Endothelial cell of umbilical vein (primary cell): ENCODE data around the gene APEX1.
A peak's percentile ranks its signal among the peaks of the same experiment; 100 is the strongest.

Experiments used
- CTCF ChIP-seq, 2 donors: IDR thresholded peaks; 1 replicate in 1 of 2; 2 replicates in 1 of 2; pipeline ENCODE4 v1.5.1; 2011; ENCODE audit warnings: low read length in 2 of 2, mild to moderate bottlenecking in 2 of 2, moderate library complexity in 2 of 2, control low read depth in 1 of 2, inconsistent platforms in 1 of 2, low read depth in 1 of 2; ENCODE audit not compliant: insufficient read depth in 1 of 2; ENCODE audit errors: extremely low read depth in 1 of 2
- EZH2 ChIP-seq: IDR thresholded peaks from 2 replicates; pipeline ENCODE4 v1.6.1; 2012; ENCODE audit warnings: borderline replicate concordance, low read depth, mild to moderate bottlenecking, moderate library complexity, low read length, inconsistent platforms; ENCODE audit not compliant: severe bottlenecking
- FOS ChIP-seq: IDR thresholded peaks from 2 replicates; pipeline ENCODE4 v1.6.1; 2011; ENCODE audit warnings: mild to moderate bottlenecking, low read length, moderate library complexity, borderline replicate concordance; ENCODE audit not compliant: insufficient read depth
- GATA2 ChIP-seq: IDR thresholded peaks from 2 replicates; pipeline ENCODE4 v1.7.0; 2011; ENCODE audit warnings: low read depth, mild to moderate bottlenecking, moderate library complexity, mixed read lengths, low read length; ENCODE audit not compliant: insufficient read length, insufficient read depth
- JUN ChIP-seq: IDR thresholded peaks from 2 replicates; pipeline ENCODE4 v1.6.1; 2011; ENCODE audit warnings: borderline replicate concordance, low read depth; ENCODE audit not compliant: insufficient read length, insufficient read depth
- MAX ChIP-seq: IDR thresholded peaks from 2 replicates; pipeline ENCODE4 v1.6.1; 2011; ENCODE audit not compliant: insufficient read depth, insufficient read length
- MYC ChIP-seq: IDR thresholded peaks from one replicate; pipeline ENCODE4 v1.6.1; 2011; ENCODE audit warnings: mild to moderate bottlenecking, low read depth, low read length
- POLR2A ChIP-seq: IDR thresholded peaks from 2 replicates; pipeline ENCODE4 v1.6.1; 2012; ENCODE audit warnings: low read depth, mild to moderate bottlenecking, control low read depth, low read length
- POLR2AphosphoS5 ChIP-seq: IDR thresholded peaks from 2 replicates; pipeline ENCODE4 v1.6.1; 2012; ENCODE audit warnings: low read depth, mild to moderate bottlenecking, control low read depth, low read length, moderate library complexity; ENCODE audit not compliant: insufficient read depth

- TF ChIP-seq POLR2AphosphoS5 (peak; percentile 72), CTCF (IDR thresholded peaks at IDR 0.05; ENCODE audit: extremely low read depth in 1 of 2, insufficient read depth in 1 of 2, low read depth in 1 of 2, low read length in 2 of 2) (no peak), EZH2 (no peak), MAX (no peak), POLR2A (peak; percentile 68), JUN (no peak), GATA2 (peak; percentile 95), MYC (no peak), FOS (no peak)
These were observed 22.3 kb downstream of the APEX1 start for GRCh38 chr14:20477211-20477876.
